Activated naive CD4-positive, alpha-beta T cell treated with anti-CD3 and anti-CD28 coated beads for 36 hours (primary cell): ENCODE results near the gene SURF6. TPM values are rescaled to one million over a fixed set of nuclear protein-coding genes. Genes with fewer than 3 reads are reported as not detected.
"Not testable (repeated sequence)": the region's sequence is repeated elsewhere in the genome, so short reads cannot be mapped to it uniquely, and the experiment has no call there.

ENCODE experiments used
- CTCF ChIA-PET: fragments of 350-600 bp; sonication (Branson Sonifier 250); formaldehyde crosslinking; loops from one replicate; lab custom pipeline; 2021; ENCODE audit warnings: antibody characterized with exemption; lab: Charles Lee
- DNase-seq: peaks from one replicate; pipeline ENCODE4 v3.0.0-alpha.2; 2020
- H3K27ac Mint-ChIP-seq: one replicate; pipeline ENCODE4 v1.8.0; 2021; ENCODE audit warnings: mild to moderate bottlenecking, mixed read lengths
- H3K27me3 Mint-ChIP-seq: one replicate; pipeline ENCODE4 v1.8.0; 2021; ENCODE audit warnings: low read depth, mixed read lengths
- H3K36me3 Mint-ChIP-seq: one replicate; pipeline ENCODE4 v1.8.0; 2021; ENCODE audit warnings: low read depth, mixed read lengths
- H3K4me1 Mint-ChIP-seq: one replicate; pipeline ENCODE4 v1.8.0; 2021; ENCODE audit warnings: low read depth, mixed read lengths
- H3K4me3 Mint-ChIP-seq: one replicate; pipeline ENCODE4 v1.8.0; 2021; ENCODE audit warnings: mild to moderate bottlenecking, moderate library complexity, mixed read lengths
- H3K9me3 Mint-ChIP-seq: one replicate; pipeline ENCODE4 v1.8.0; 2021; ENCODE audit warnings: mixed read lengths
- intact Hi-C: fragments of 100-400 bp; cut with micrococcal nuclease; formaldehyde crosslinking; loops from one replicate; pipeline ENCODE4 v1.15.1; 2023
- total RNA-seq, 2 experiments: library from RNA; stranded (reverse); gene quantifications; one replicate each; pipeline ENCODE4 v1.2.3, GENCODE V29; 2021

The SURF6 gene
- total RNA-seq, 2 experiments from 2014 or later, result 13.6 to 13.8 TPM

DNA sequence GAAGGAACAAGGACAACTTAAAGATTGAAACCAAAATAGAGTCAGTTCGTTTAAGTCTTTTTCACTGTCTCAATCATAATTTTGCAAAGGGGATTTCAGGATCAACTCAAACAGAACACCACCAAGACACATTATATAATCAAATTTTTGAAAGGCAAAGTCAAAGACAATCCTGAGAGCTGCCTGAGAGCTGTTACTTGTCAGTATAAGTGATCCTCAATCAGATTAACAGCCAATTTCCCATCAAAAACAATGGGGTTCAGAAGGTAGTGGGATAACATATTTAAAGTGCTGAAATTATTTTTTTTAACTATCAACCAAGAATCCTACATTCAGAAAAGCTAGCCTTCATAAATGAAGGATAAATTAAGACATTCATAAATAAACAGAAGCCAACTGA lies 41.7 kb downstream of the SURF6 start:
- no peak overlapping the region for H3K27ac Mint-ChIP-seq
- intact Hi-C loops, result no loop called here
- H3K27me3 Mint-ChIP-seq, result peaks cover 32% of the 10 kb centered on the region
- no peaks in the 10 kb centered on the region for H3K4me1 Mint-ChIP-seq
- peaks cover 21% of the 10 kb centered on the region for H3K9me3 Mint-ChIP-seq
- peaks cover 4% of the 10 kb centered on the region for H3K36me3 Mint-ChIP-seq
- H3K4me3 Mint-ChIP-seq, result no peak overlapping the region
- no peak for DNase-seq
- CTCF ChIA-PET, result no interaction called here

DNA sequence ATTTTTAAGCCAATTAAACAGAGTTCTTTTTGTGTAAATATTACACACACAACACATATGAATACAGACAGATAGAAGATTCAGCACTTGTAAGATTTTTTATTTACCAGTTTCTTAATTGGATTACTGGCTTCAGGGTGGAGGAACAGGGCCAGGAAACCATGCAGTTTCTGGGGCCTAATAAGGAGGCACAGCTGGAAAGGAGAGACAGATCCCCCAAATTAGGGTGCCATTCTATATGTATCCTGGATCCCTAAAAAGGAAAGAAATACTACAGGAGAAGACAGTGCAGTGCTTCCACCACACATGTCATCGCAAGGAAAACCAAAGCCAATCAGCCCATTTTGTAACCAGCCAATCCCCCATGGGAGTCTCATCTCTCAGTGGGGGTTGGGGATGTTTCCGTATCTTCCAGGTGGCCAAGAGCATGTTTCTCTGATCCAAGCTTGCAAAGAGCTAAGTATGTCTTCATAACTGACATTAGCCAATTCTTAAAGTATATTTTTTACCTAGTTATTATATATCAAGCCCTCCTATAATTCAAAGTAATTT lies 45.2 kb downstream of the SURF6 start:
- H3K36me3 Mint-ChIP-seq, result peaks cover 4% of the 10 kb centered on the region
- H3K27me3 Mint-ChIP-seq, result peaks cover 28% of the 10 kb centered on the region
- DNase-seq, result no peak
- no peaks in the 10 kb centered on the region for H3K4me1 Mint-ChIP-seq
- no peak overlapping the region for H3K27ac Mint-ChIP-seq
- intact Hi-C loops, result no loop called here
- peaks cover 24% of the 10 kb centered on the region for H3K9me3 Mint-ChIP-seq
- no peak overlapping the region for H3K4me3 Mint-ChIP-seq
- CTCF ChIA-PET, result interaction anchor here (0.6 kb wide), 1 partner anchor 104 kb away, joined by 3 read pairs; no protein-coding TSS in a partner anchor

DNA sequence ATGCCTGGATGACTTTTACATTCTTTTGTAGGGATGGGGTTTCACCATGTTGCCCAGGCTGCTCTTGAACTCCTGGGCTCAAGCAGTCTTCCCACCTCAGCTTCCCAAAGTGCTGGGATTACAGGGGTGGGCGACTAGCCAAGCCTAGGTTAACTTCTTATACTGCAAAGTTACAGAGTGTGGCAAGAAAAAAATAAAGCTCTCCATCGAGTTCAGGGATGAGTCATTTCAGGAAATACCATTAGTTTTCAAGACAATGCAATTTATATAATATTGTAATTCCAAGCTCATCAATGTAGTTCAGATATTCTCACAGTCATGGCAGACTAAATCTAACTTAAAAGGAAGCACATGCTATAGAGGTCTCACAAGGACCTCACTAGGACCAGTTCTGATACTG lies 49.5 kb downstream of the SURF6 start:
- CTCF ChIA-PET, result interaction anchor here (1.1 kb wide), 1 partner anchor 100 kb away, joined by 3 read pairs; no protein-coding TSS in a partner anchor
- intact Hi-C loops, result no loop called here
- Mint-ChIP-seq H3K27ac (no peak overlapping the region), H3K4me3 (no peak overlapping the region), H3K36me3 (peaks cover 4% of the 10 kb centered on the region), H3K9me3 (peaks cover 17% of the 10 kb centered on the region), H3K4me1 (no peaks in the 10 kb centered on the region), H3K27me3 (peaks cover 6% of the 10 kb centered on the region)
- DNase-seq, result no peak

DNA sequence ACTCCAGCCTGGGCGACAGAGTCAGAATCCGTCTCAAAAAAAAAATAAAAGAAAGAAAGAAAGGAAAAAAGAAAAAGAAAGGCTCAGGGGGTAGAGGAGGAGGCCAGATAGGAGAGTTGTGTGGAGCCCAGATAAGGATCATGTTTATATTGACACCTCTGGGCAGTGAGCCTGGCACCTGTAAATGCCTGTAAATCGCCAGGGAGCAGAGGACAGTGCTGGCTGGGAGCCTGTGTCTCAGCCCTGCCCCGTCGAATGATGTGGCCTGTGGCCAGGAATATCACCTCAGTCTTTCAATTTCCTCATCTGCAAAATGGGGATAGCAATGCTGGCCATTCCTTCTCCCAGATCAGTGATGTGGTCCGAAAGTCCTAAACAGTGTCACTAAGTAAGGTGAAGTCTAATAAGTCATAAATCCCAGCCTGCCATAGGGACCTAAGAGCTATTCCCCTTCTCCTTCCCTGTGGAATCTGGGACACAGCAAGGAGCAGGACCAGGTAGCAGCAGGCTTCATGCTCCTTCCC lies 50.7 kb downstream of the SURF6 start:
- H3K36me3 Mint-ChIP-seq, result peaks cover 2% of the 10 kb centered on the region
- H3K4me1 Mint-ChIP-seq, result no peaks in the 10 kb centered on the region
- no peak for DNase-seq
- no peak overlapping the region for H3K27ac Mint-ChIP-seq
- peaks cover 10% of the 10 kb centered on the region for H3K9me3 Mint-ChIP-seq
- intact Hi-C loops, result no loop called here
- H3K27me3 Mint-ChIP-seq, result peaks cover 9% of the 10 kb centered on the region
- CTCF ChIA-PET, result interaction anchor here (0.6 kb wide), 1 partner anchor 664 kb away, joined by 3 read pairs; no protein-coding TSS in a partner anchor
- no peak overlapping the region for H3K4me3 Mint-ChIP-seq

DNA sequence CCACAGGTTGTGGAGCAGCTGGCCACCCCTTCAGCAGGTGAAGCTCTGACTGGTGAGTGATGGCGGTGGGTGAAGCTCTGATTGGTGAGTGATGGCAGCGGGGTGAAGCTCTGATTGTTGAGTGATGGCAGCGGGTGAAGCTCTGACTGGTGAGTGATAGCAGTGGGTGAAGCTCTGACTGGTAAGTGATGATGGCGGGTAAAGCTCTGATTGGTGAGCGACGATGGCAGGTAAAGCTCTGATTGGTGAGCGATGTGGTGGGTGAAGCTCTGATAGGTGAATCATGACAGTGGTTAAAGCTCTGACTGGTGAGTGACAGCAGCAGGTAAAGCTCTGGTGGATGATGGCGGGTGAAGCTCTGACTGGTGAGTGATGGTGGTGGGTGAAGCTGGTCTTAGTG lies 51.6 kb downstream of the SURF6 start:
- H3K27ac Mint-ChIP-seq, result no peak overlapping the region
- no peaks in the 10 kb centered on the region for H3K4me1 Mint-ChIP-seq
- intact Hi-C loops, result no loop called here
- no peak for DNase-seq
- H3K9me3 Mint-ChIP-seq, result peaks cover 3% of the 10 kb centered on the region
- no peak overlapping the region for H3K4me3 Mint-ChIP-seq
- CTCF ChIA-PET, result interaction anchor here (0.7 kb wide), 1 partner anchor 28 kb away, joined by 3 read pairs; no protein-coding TSS in a partner anchor
- no peaks in the 10 kb centered on the region for H3K36me3 Mint-ChIP-seq
- H3K27me3 Mint-ChIP-seq, result peaks cover 6% of the 10 kb centered on the region

DNA sequence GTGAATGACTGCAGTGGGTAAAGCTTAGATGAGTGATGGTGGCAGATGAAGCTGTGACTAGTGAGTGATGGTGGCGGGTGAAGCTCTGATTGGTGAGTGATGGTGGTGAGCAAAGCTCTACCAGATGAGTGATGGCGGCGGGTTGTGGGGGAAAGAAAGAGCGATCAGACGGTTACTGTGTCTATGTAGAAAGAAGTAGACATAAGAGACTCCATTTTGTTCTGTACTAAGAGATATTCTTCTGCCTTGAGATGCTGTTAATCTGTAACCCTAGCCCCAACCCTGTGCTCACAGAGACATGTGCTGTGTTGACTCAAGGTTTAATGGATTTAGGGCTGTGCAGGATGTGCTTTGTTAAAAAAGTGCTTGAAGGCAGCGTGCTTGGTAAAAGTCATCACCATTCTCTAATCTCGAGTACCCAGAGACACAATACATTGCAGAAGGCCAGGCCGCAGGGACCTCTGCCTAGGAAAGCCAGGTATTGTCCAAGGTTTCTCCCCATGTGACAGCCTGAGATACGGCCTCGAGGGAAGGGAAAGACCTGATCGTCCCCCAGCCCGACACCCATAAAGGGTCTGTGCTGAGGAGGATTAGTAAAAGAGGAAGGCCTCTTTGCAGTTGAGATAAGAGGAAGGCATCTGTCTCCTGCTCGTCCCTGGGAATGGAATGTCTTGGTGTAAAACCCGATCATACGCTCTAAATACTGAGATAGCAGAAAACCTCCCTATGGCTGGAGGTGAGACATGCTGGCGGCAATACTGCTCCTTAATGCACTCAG lies 52.5 kb downstream of the SURF6 start:
- DNase-seq, H3K36me3 Mint-ChIP-seq, H3K4me3 Mint-ChIP-seq, H3K9me3 Mint-ChIP-seq, H3K4me1 Mint-ChIP-seq, H3K27ac Mint-ChIP-seq, intact Hi-C loops, H3K27me3 Mint-ChIP-seq: not testable (repeated sequence)
- CTCF ChIA-PET, result interaction anchor here (0.5 kb wide), 1 partner anchor 507 kb away, joined by 3 read pairs; no protein-coding TSS in a partner anchor

DNA sequence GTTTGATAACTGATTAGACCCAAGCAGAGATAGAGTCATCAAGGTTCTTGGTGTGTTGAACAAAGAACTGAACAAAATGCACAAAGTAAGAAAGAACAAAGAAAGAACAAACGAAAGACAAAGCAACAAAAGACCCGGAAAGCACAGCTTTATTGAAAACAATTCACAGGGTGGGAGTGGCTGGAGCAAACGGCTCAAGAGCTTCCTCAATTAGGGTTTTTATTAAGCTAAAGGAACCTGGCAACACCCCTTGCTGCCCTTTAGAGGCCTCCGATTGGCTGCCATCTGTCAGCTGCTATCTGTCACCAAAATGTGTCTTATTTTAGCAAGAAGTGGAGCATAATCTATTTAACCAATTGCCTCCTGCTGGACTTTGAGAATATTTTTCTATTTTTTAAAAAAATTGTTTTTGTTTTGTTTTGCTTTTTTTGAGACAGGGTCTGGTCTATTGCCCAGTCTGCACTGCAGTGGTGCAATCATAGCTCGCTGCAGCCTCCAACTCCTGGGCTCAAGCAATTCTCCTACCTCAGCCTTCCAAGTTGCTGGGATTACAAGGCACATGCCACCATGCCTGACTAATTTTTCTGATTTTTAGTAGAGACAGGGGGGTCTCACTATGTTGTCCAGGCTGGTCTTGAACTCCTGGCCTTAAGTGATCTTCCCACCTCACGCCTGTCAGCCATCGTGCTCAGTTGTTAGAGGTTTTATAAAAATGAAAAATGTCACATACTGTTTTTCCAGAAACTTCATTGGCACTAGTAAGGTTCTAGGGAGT lies 53.3 kb downstream of the SURF6 start:
- CTCF ChIA-PET, result interaction anchor here (0.5 to 0.6 kb wide), 2 partner anchors 18 to 508 kb away, joined by 3 read pairs; no protein-coding TSS in a partner anchor

DNA sequence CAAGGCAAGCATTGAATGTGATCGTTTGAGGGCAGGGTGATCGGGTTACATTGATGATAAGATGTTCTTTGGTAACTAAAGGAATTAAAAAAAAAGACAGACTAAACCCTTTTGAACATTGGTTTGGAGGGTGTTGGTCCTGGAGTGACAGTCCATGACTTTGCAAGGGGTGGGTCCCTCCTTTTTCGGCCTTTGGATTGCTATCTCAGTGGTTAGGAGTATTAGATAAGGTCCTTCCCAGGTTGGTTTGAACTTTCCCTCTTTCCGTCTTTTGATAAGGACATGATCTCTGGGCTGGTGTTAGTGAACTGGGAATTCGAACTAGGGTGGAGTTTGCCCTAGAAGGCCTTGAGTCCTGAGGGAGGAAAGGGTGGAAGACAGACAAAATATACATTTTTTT lies 55.6 kb downstream of the SURF6 start:
- H3K36me3 Mint-ChIP-seq, result no peaks in the 10 kb centered on the region
- H3K27me3 Mint-ChIP-seq, result peaks cover 28% of the 10 kb centered on the region
- H3K4me1 Mint-ChIP-seq, result no peaks in the 10 kb centered on the region
- CTCF ChIA-PET, result no interaction called here
- peaks cover 4% of the 10 kb centered on the region for H3K9me3 Mint-ChIP-seq
- intact Hi-C loops, result no loop called here
- no peak overlapping the region for H3K27ac Mint-ChIP-seq
- no peak for DNase-seq
- H3K4me3 Mint-ChIP-seq, result no peak overlapping the region

More for the DNA sequence above, 53.3 kb downstream of the SURF6 start:
- Mint-ChIP-seq H3K4me3 (no peak overlapping the region), H3K9me3 (peaks cover 5% of the 10 kb centered on the region), H3K36me3 (no peaks in the 10 kb centered on the region), H3K4me1 (no peaks in the 10 kb centered on the region), H3K27me3 (peaks cover 14% of the 10 kb centered on the region), H3K27ac (no peak overlapping the region)
- intact Hi-C loops, result no loop called here
- DNase-seq, result no peak

Other genes starting within 250 kb of the SURF6 start
- 10 to 100 TPM; 29.5 to 32.5 TPM for gene RALGDS, start 214.9 kb downstream of the SURF6 start, total RNA-seq
- 1 to 10 TPM; 3.9 to 4.7 TPM for gene GBGT1, start 172.3 kb downstream of the SURF6 start, total RNA-seq
- gene OBP2B, start 126.9 kb downstream of the SURF6 start, total RNA-seq, result not detected
- not detected for gene ABO, start 61.0 kb downstream of the SURF6 start, total RNA-seq
- 10 to 100 TPM; 18.4 to 21.5 TPM for gene MED22, start 11.9 kb upstream of the SURF6 start, total RNA-seq
- 1,000 to 10,000 TPM; 3,985 to 4,111 TPM for gene RPL7A, start 12.0 kb upstream of the SURF6 start, total RNA-seq
- 10 to 100 TPM; 24.9 to 27.8 TPM for gene SURF1, start 20.3 kb upstream of the SURF6 start, total RNA-seq
- 10 to 100 TPM; 15.0 to 16.2 TPM for gene SURF2, start 20.4 kb upstream of the SURF6 start, total RNA-seq
- gene SURF4, start 39.9 kb upstream of the SURF6 start, total RNA-seq, result 100 to 1,000 TPM; 299 to 302 TPM
- under 1 TPM; 0.35 to 0.41 TPM for gene STKLD1, start 40.2 kb upstream of the SURF6 start, total RNA-seq
- gene REXO4, start 81.8 kb upstream of the SURF6 start, total RNA-seq, result 10 to 100 TPM; 22.5 to 27.0 TPM
- gene ADAMTS13, start 86.2 kb upstream of the SURF6 start, total RNA-seq, result 1 to 10 TPM; 3.0 to 3.2 TPM
- gene CACFD1, start 123.8 kb upstream of the SURF6 start, total RNA-seq, result under 1 TPM; 0.35 to 0.45 TPM
- under 1 TPM; 0.62 to 0.83 TPM for gene SLC2A6, start 142.9 kb upstream of the SURF6 start, total RNA-seq
- gene MYMK, start 188.8 kb upstream of the SURF6 start, total RNA-seq, result not detected
- gene ADAMTSL2, start 198.5 kb upstream of the SURF6 start, total RNA-seq, result under 1 TPM; 0.14 to 0.17 TPM